SIG-M5 treated with dmso at 0.1 percent for 504 hours (cell line): Measurements from ENCODE around the gene PTGDS.

Experiments
- DNase-seq: peaks from one replicate; lab custom pipeline; 2025; ENCODE audit not compliant: unreplicated experiment; lab: John Stamatoyannopoulos, UW

The PTGDS gene

GRCh38 chr9:136957461-136957860 lies 19.8 kb upstream of the PTGDS start:
- no peak for DNase-seq

GRCh38 chr9:136957901-136958300 lies 19.4 kb upstream of the PTGDS start:
- no peak for DNase-seq

- DNase-seq = no peak
Observed at GRCh38 chr9:136958473-136958872, 18.8 kb upstream of the PTGDS start.

- no peak for DNase-seq
Observed at GRCh38 chr9:136958898-136959850, 18.1 kb upstream of the PTGDS start.

- DNase-seq = no peak
Observed at GRCh38 chr9:136960212-136960937, 16.9 kb upstream of the PTGDS start.

- DNase-seq = no peak
Observed at GRCh38 chr9:136960938-136961275, 16.4 kb upstream of the PTGDS start.

GRCh38 chr9:136961279-136962065 lies 15.8 kb upstream of the PTGDS start:
- no peak for DNase-seq

GRCh38 chr9:136962163-136962562 lies 15.1 kb upstream of the PTGDS start:
- no peak for DNase-seq

- no peak for DNase-seq
Observed at GRCh38 chr9:136962701-136963248, 14.5 kb upstream of the PTGDS start.

GRCh38 chr9:136963341-136963740 lies 14.0 kb upstream of the PTGDS start:
- DNase-seq = no peak

GRCh38 chr9:136963751-136964150 lies 13.6 kb upstream of the PTGDS start:
- DNase-seq = no peak

GRCh38 chr9:136964171-136964689 lies 13.1 kb upstream of the PTGDS start:
- DNase-seq = no peak

- DNase-seq = no peak
Observed at GRCh38 chr9:136964833-136965422, 12.4 kb upstream of the PTGDS start.

- no peak for DNase-seq
Observed at GRCh38 chr9:136965771-136966484, 11.4 kb upstream of the PTGDS start.

GRCh38 chr9:136968333-136969127 lies 8.8 kb upstream of the PTGDS start:
- no peak for DNase-seq

GRCh38 chr9:136969150-136969549 lies 8.2 kb upstream of the PTGDS start:
- DNase-seq = no peak

GRCh38 chr9:136969774-136970173 lies 7.5 kb upstream of the PTGDS start:
- no peak for DNase-seq

- no peak for DNase-seq
Observed at GRCh38 chr9:136970361-136970760, 6.9 kb upstream of the PTGDS start.

- DNase-seq = no peak
Observed at GRCh38 chr9:136971746-136972145, 5.6 kb upstream of the PTGDS start.
